ENCODE measurements around the gene PRPF31. TPM values are rescaled to one million over a fixed set of nuclear protein-coding genes. Genes with fewer than 3 reads are reported as not detected.

PRPF31 gene
- total RNA-seq, 4 donors from 2014 or later: 17.9 to 97.3 (median 52.6) TPM

DNA sequence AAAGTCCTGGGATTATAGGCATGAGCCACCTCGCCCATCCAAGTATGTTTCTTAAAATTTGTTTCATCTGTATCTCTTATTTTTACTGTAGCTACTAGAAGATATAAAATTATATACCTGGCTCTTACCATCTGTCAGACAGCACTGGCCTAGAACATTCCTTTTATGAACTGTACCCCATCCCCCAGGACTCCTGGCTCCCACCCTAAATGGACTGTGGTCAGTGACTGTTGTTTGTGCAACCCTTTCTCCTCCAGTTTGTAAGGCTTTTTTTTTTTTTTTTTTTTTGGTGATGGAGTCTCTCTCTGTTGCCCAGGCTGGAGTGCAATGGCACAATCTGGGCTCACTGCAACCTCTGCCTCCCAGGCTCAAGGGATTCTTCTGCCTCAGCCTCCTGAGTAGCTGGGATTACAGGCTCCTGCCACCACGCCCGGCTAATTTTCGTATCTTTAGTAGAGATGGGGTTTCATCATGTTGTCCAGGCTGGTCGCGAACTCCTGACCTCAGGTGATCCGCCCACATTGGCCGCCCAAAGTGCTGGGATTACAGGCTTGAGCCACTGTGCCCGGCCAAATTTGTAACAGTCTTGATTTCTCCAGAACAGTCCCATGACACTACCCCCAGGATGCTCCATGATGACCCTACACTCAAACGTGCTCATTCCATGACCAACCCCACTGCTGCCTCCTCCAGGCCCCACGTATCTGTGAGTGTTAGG lies 10.4 kb upstream of the PRPF31 start:
- Histone ChIP-seq H3K27me3 (no peaks in the 10 kb centered on the region), H3K36me3 (no peaks in the 10 kb centered on the region), H3K27ac (no peak overlapping the region), H3K9me3 (no peaks in the 10 kb centered on the region), H3K4me1 (peaks cover 0 to 7% of the 10 kb centered on the region in 2 donors), H3K4me3 (no peak overlapping the region)
- no peak for TF ChIP-seq POLR2A (IDR thresholded peaks at IDR 0.05)
- TF ChIP-seq, protein P1, sequence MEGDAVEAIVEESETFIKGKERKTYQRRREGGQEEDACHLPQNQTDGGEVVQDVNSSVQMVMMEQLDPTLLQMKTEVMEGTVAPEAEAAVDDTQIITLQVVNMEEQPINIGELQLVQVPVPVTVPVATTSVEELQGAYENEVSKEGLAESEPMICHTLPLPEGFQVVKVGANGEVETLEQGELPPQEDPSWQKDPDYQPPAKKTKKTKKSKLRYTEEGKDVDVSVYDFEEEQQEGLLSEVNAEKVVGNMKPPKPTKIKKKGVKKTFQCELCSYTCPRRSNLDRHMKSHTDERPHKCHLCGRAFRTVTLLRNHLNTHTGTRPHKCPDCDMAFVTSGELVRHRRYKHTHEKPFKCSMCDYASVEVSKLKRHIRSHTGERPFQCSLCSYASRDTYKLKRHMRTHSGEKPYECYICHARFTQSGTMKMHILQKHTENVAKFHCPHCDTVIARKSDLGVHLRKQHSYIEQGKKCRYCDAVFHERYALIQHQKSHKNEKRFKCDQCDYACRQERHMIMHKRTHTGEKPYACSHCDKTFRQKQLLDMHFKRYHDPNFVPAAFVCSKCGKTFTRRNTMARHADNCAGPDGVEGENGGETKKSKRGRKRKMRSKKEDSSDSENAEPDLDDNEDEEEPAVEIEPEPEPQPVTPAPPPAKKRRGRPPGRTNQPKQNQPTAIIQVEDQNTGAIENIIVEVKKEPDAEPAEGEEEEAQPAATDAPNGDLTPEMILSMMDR (IDR thresholded peaks at IDR 0.05): no peak
- DNase-seq: no peak
- intact Hi-C loops (cut with DNase I; ENCODE audit: low total_unique reads): no loop called here

DNA sequence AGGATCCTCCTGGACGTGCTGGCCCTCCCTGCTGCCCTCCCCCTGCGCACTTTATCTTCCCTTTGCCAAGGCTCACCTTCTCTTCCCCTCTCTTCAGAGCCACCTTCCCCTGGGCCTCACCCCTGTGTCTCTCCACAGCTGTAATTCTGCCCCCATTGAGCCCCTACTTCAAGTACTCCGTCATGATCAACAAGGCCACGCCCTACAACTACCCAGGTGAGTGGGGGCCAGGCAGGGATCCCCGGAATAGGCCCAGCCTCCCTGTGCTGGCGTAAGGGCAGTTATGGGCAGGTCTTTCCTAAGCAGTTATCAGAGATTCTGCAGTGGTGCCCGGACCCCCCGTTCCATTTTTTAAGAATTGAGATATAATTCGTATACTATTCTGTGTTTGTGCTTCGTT lies 9.8 kb upstream of the PRPF31 start:
- Histone ChIP-seq H3K27ac (no peak overlapping the region), H3K27me3 (no peaks in the 10 kb centered on the region), H3K4me3 (no peak overlapping the region), H3K9me3 (no peaks in the 10 kb centered on the region), H3K36me3 (no peaks in the 10 kb centered on the region), H3K4me1 (peaks cover 0 to 7% of the 10 kb centered on the region in 2 donors)
- intact Hi-C loops (cut with DNase I; ENCODE audit: low total_unique reads): no loop called here
- TF ChIP-seq, protein P1 (IDR thresholded peaks at IDR 0.05): no peak
- no peak for TF ChIP-seq POLR2A (IDR thresholded peaks at IDR 0.05)
- no peak for DNase-seq

DNA sequence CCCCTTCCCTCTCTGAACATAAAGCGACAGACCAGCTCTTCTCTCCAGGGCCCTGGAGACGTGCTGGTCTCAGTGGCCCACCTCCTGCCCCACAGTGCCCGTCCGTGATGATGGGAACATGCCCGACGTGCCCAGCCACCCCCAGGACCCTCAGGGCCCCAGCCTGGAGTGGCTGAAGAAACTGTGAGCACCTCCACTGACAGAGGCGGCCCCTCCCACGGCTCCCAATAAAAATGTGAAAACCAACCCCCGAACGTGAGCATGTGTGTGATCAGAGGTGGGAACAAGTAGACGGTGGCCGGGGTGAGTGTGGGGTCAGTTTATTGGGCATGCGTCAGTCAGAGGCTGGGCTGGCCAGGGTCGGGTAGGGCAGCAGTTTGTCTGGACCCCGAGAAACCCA lies 8.8 kb upstream of the PRPF31 start:
- no peak for DNase-seq

DNA sequence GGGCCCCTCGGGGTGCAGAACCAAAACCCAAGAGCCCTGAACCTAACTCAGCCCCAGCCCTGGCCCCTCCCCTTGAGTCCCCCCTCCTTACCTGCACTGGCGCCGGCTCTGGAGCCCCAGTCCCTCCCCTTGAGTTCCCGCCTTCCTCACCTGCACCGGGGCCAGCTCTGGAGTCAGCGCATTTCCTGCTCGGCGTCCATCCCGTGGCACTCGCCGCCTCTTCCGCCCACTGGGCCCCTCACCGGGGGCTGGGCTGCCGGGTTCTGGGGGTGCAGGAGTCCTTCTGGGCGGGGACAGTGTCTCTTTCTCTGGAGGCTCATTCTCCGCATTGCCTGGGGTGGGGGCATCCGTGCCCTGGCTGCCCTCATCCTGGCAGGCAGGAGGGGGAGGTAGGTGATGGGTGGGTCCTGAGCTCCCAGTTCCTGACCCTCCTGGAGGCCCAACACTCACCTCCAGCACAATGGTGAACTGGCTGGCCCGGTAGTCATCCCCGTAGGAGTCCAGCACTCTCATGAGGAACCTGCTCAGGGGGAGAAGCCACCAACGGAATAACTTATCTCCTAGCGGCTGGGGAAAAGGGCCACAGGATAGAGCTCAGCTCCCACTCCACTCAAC lies 7.6 kb upstream of the PRPF31 start:
- no peak for DNase-seq
- H3K9me3 ChIP-seq: no peaks in the 10 kb centered on the region
- H3K4me3 ChIP-seq: no peak overlapping the region
- H3K27me3 ChIP-seq: no peaks in the 10 kb centered on the region
- no peaks in the 10 kb centered on the region for H3K36me3 ChIP-seq
- intact Hi-C loops (cut with DNase I; ENCODE audit: low total_unique reads): no loop called here
- H3K27ac ChIP-seq: no peak overlapping the region
- TF ChIP-seq, protein P1 (IDR thresholded peaks at IDR 0.05): no peak
- TF ChIP-seq POLR2A (IDR thresholded peaks at IDR 0.05): no peak
- H3K4me1 ChIP-seq: peaks cover 0 to 7% of the 10 kb centered on the region in 2 donors

More for the DNA sequence above, 8.8 kb upstream of the PRPF31 start:
- Histone ChIP-seq H3K36me3 (no peaks in the 10 kb centered on the region), H3K27ac (no peak overlapping the region), H3K9me3 (no peaks in the 10 kb centered on the region), H3K27me3 (no peaks in the 10 kb centered on the region), H3K4me1 (peaks cover 0 to 7% of the 10 kb centered on the region in 2 donors), H3K4me3 (no peak overlapping the region)
- TF ChIP-seq POLR2A (IDR thresholded peaks at IDR 0.05): no peak
- TF ChIP-seq, protein P1 (IDR thresholded peaks at IDR 0.05): no peak
- intact Hi-C loops (cut with DNase I; ENCODE audit: low total_unique reads): no loop called here

GRCh38 chr19:54108496-54108895 lies 7.1 kb upstream of the PRPF31 start:
- no peaks in the 10 kb centered on the region for H3K36me3 ChIP-seq

More at GRCh38 chr19:54108496-54108895, 7.1 kb upstream of the PRPF31 start:
- TF ChIP-seq, protein P1 (IDR thresholded peaks at IDR 0.05): no peak
- no peak for TF ChIP-seq POLR2A (IDR thresholded peaks at IDR 0.05)
- no peaks in the 10 kb centered on the region for H3K9me3 ChIP-seq
- no peak overlapping the region for H3K4me3 ChIP-seq
- H3K27ac ChIP-seq: no peak overlapping the region
- peaks cover 0 to 2% of the 10 kb centered on the region in 2 donors for H3K4me1 ChIP-seq
- no peaks in the 10 kb centered on the region for H3K27me3 ChIP-seq
- DNase-seq: no peak
- intact Hi-C loops (cut with DNase I; ENCODE audit: low total_unique reads): no loop called here

All from uterus (tissue), 4 donors.